NCI-H1417 treated with DMSO at 0.1 percent for 48 hours (cell line): ENCODE measurements around the gene TRAPPC2B.
A peak's percentile ranks its signal among the peaks of the same experiment; 100 is the strongest.
"Not testable (repeated sequence)": the region's sequence is repeated elsewhere in the genome, so short reads cannot be mapped to it uniquely, and the experiment has no call there.

Experiments used
- DNase-seq: peaks from one replicate; lab custom pipeline; 2025; lab: John Stamatoyannopoulos, UW

The TRAPPC2B gene

DNA sequence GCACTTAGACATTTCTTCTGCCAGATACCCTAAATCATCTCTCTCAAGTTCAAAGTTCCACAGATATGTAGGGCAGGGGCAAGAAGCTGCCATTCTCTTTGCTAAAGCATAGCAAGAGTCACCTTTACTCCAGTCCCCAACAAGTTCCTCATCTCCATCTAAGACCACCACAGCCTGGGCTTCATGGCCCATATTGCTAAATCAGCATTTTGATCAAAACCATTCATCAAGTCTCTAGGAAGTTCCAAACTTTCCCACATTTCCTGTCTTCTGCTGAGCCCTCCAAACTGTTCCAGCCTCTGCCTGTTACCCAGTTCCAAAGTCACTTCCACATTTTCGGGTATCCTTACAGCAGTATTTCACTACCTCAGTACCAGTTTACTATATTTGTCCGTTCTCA, 11.3 kb downstream of the TRAPPC2B start:
- DNase-seq = not testable (repeated sequence)

- no peak for DNase-seq
Observed at GRCh38 chr19:57376151-57376550, 12.8 kb downstream of the TRAPPC2B start.

GRCh38 chr19:57377498-57378146, 14.3 kb downstream of the TRAPPC2B start:
- DNase-seq = no peak

DNA sequence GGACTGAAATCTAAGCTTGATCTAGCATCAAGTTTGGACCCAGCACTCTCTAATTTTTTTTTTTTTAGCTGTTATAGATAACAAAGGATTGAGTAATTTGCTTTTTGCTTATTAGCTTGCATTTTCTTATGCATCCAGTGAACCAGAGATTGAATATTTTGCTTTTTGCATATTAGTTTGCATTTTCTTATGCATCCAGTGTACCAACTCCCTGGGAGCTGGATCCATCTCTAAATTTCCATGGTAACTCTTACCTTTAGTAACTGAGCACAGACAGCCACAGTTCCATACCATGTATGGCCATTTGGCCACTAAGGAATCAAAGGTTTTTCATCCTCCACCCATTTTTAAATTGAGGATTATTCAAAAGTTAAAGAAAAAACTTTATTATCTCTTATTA, 17.6 kb downstream of the TRAPPC2B start:
- no peak for DNase-seq

GRCh38 chr19:57382806-57383488, 19.6 kb downstream of the TRAPPC2B start:
- DNase-seq = no peak

DNA sequence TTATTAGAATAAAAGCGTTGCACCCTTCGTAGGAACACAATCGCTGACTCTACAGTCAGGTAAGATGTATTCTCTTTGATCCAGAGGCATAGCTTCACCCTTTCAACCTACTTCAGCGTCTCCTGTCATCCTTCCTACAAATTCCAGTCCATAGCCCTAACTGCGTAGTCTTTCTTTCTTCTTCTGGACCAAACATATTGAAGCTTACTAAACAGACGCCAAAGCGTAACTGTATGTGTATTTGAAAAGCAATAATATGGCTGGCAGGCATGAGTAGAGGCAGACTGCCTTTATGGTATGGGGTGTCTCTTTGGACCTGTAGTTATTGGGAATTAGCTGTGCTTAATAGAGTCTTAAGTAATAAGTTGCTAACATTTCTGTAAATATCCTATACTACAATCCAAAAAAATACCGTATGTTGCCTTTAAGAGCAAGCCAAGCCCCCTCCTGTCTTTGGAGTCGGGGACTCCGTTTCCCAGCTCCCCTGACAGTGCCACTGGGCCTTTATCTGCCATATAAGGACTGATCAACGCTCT, 25.9 kb downstream of the TRAPPC2B start:
- DNase-seq = no peak

DNA sequence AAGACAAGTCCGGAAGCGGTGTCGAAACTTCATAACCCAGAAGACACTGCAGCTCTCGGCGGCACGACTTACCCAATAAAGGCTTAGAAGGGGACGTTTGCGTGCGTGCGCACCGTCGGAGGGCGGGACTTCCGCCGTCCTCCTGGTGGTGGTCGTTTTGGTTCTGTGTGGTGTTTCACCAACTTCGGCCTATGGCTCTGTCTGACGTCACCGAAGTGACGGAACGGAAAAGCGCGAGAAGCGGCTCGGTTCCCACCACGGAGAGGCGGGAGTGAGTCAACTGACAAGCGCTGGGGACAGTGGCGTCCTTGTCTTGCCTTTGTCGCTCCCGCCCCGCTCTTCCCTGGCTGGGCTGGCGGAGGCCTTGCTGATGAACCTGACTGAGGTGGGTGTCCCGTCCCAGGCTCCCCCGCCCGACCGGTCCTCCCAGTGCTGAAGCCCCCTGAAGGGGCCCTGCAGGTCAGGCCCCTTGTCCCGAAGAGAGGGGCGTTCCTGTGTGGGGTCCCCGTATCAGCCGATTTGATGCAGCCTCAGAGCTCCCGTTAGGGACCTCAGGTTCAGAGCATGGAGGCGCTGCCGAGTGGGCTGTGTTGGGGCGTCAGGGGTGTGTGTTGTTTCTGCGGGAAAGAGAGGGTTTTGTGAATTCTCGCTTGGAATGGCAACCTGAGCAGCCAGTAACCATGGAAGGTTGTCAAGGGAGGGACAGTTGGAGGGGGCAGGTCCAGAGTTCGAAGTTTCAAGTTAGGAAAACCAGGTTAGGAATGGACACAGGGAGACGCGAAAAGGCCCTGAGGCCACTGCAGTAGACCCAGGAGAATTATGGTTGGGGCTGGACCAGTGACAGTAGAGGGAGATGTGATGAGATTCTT, 26.6 kb downstream of the TRAPPC2B start, which contains the start of gene ZNF548:
TSS of gene ZNF548 (plus strand) at position 125 of the 869 bp plus-strand sequence. CDS start at position 371, 246 bp downstream.
- DNase-seq = peak; percentile 86

GRCh38 chr19:57395710-57396109, 32.4 kb downstream of the TRAPPC2B start:
- DNase-seq = no peak

DNA sequence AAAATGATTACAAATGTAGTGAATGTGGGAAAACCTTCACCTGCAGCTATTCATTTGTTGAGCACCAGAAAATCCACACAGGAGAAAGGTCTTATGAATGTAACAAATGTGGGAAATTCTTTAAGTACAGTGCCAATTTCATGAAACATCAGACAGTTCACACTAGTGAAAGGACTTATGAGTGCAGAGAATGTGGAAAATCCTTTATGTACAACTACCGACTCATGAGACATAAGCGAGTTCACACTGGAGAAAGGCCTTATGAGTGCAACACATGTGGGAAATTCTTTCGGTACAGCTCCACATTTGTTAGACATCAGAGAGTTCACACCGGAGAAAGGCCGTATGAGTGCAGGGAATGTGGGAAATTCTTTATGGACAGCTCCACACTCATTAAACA, 35.5 kb downstream of the TRAPPC2B start:
- DNase-seq = no peak

GRCh38 chr19:57403737-57404563, 40.6 kb downstream of the TRAPPC2B start:
- no peak for DNase-seq

DNA sequence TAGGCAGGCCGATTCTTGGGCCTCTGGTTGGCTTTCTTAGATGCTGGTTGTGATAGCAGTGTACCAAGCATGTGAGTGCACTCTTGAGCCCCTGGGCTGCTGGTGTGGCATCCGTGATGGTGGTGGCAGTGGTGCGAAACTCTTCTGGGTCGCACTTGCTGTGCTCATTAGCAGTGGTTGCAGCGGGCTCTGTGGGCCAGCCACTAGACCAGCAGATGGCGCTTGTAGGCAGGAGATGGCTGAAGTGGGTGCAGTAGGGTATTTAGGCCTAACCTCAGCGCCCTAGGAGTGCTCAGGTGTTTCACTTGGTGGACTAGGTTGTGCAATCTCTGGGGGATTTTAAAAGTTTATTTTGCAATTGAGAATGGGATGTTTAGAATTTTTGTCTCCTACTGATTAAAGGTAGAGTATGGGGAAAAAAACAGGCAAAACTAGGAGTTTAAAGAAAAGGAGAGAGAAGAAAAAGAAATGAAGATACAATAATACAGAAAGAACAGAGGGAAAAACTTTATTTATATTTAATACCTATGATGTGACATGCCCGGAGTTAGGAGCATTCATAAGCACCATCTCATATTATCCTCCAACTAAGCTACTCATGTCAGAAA, 43.3 kb downstream of the TRAPPC2B start:
- no peak for DNase-seq

- DNase-seq = peak; percentile 15
Observed at GRCh38 chr19:57410877-57411671, 47.7 kb downstream of the TRAPPC2B start, which contains the start of gene ZNF17. TSS of gene ZNF17 (plus strand) at chr19:57411161. CDS start at chr19:57413616, 2,455 bp downstream.
